Measurements from ENCODE around the gene SLIT1. TPM values are rescaled to one million over a fixed set of nuclear protein-coding genes. Genes with fewer than 3 reads are reported as not detected.

SLIT1 gene
- total RNA-seq, 1 donor from 2014 or later = 0.23 TPM

DNA sequence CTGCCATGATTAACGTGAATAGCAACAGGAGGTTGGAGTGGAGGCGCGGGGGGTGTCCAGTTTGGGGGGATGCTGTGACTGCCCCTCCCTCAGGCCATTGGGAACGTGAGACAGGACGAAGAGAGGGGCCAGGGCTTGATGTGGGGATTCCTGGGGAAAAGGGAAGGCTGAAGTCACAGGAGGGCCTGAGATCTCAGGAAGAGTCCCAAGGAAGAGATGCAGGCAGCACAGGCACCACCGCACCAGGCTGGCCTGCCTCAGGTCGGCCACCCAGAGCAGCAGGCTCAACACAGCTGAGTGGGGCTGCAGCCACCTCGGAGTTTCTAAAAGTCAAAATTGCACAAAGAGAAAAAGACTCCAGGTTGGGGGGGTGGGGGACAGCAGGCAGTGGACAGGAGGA is 86.7 kb downstream of the SLIT1 start:
- peaks cover 13% of the 10 kb centered on the region for H3K27me3 ChIP-seq
- intact Hi-C loops (cut with DNase I) = no loop called here
- DNase-seq (no peak), ATAC-seq (no peak)
- H3K9me3 ChIP-seq = no peaks in the 10 kb centered on the region
- no peaks in the 10 kb centered on the region for H3K4me1 ChIP-seq
- no peaks in the 10 kb centered on the region for H3K36me3 ChIP-seq
- no peak overlapping the region for H3K4me3 ChIP-seq
- TF ChIP-seq, protein P1, sequence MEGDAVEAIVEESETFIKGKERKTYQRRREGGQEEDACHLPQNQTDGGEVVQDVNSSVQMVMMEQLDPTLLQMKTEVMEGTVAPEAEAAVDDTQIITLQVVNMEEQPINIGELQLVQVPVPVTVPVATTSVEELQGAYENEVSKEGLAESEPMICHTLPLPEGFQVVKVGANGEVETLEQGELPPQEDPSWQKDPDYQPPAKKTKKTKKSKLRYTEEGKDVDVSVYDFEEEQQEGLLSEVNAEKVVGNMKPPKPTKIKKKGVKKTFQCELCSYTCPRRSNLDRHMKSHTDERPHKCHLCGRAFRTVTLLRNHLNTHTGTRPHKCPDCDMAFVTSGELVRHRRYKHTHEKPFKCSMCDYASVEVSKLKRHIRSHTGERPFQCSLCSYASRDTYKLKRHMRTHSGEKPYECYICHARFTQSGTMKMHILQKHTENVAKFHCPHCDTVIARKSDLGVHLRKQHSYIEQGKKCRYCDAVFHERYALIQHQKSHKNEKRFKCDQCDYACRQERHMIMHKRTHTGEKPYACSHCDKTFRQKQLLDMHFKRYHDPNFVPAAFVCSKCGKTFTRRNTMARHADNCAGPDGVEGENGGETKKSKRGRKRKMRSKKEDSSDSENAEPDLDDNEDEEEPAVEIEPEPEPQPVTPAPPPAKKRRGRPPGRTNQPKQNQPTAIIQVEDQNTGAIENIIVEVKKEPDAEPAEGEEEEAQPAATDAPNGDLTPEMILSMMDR (IDR thresholded peaks at IDR 0.05) = no peak
- no peak overlapping the region for H3K27ac ChIP-seq

DNA sequence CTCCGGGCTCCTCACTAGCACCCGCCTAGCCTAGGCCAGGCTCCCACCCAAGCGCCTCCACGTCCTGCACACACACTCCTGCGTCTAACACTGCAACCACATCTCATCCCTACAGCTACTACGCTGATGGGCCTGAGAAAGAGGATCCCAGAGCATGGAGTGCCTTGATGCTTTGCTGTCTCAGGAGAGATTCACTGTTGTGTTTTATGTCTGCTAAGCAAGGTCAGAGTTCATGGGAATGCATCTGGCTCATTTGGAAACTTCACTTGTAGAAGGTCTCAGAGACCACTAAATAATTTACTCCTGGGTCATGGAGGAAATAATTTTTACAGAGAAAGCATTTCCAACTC is 88.7 kb downstream of the SLIT1 start:
- TF ChIP-seq, protein P1 (IDR thresholded peaks at IDR 0.05) = no peak
- H3K36me3 ChIP-seq = no peaks in the 10 kb centered on the region
- no peak overlapping the region for H3K27ac ChIP-seq
- H3K27me3 ChIP-seq = peaks cover 20% of the 10 kb centered on the region
- no peak overlapping the region for H3K4me3 ChIP-seq
- intact Hi-C loops (cut with DNase I) = no loop called here
- no peaks in the 10 kb centered on the region for H3K9me3 ChIP-seq
- ATAC-seq = no peak
- H3K4me1 ChIP-seq = no peaks in the 10 kb centered on the region
- no peak for DNase-seq

DNA sequence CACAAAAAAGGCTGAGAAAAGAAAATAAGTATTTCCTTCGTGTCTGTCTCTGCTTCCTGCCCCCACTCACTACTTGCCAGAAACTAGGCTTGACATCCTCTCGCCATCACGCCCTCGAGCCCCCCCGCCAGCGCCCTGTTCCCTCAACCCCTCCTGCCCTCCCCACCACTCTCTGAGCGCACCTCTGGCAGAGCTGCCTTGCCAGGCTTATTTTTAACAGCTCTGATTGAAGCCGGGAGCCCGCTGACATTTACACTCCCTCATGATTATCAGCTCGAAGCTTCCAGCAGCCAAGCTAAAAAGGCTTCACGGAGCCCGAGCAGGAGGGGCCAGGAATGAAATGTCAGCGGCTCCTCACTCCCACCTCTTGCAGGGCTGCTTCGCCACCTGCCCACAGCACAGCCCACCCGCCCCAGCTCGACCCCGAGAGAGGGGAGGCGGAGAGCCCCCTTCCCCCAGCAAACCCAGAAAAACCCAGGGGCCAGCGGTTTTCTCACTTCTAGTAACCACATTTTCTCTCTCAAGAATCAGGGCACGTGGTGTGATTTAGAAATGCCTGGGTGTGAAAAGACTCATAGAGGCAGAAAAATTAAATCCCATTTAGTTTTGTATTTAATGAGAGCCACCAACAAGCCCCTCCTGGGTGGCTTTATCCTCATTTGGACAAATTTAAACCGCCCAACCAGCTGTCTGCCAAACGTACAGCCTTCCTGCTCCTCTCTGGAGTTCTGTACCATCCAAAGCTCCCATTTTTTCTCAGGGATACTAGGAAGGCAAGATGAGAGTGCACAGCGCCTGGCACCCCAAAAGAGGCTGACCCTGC is 89.3 kb downstream of the SLIT1 start:
- Histone ChIP-seq H3K4me1 (no peaks in the 10 kb centered on the region), H3K27me3 (peaks cover 20% of the 10 kb centered on the region)
- DNase-seq = no peak

DNA sequence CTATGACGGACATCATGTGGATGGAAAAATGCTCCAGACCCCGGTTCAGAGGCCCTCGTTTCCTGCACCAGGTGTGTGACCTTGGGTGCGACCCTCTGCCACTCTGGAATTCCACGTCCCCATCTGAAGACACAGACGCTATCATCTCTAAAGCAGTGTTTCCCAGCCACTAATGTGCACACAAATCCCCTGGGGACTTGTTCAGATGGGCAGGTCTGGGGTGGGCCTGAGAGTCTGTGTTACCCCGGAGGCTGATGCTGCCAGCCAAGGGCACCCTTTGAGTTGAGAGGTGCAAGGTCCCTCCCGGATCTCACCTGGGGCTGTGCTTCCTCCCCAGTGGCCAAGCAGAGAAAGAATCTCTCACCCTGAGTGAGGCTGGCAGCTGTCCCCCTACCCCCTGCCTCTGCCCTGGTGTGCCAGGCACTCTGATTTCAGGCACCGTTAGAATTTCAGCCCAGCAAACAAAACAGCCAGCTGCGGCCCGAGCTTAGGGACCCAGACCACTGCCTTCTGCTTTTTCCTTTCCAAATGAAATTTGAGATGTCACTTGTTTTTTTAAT is 90.0 kb downstream of the SLIT1 start:
- no peak for DNase-seq
- H3K27ac ChIP-seq = no peak overlapping the region
- no peaks in the 10 kb centered on the region for H3K36me3 ChIP-seq
- no peaks in the 10 kb centered on the region for H3K9me3 ChIP-seq
- TF ChIP-seq, protein P1 (IDR thresholded peaks at IDR 0.05) = no peak
- H3K4me1 ChIP-seq = no peaks in the 10 kb centered on the region
- H3K27me3 ChIP-seq = peaks cover 20% of the 10 kb centered on the region
- H3K4me3 ChIP-seq = no peak overlapping the region
- intact Hi-C loops (cut with DNase I) = no loop called here
- ATAC-seq = no peak

More for the DNA sequence above, 89.3 kb downstream of the SLIT1 start:
- intact Hi-C loops (cut with DNase I) = no loop called here
- H3K4me3 ChIP-seq = no peak overlapping the region
- ATAC-seq = no peak
- H3K9me3 ChIP-seq = no peaks in the 10 kb centered on the region
- TF ChIP-seq, protein P1 (IDR thresholded peaks at IDR 0.05) = no peak
- H3K36me3 ChIP-seq = no peaks in the 10 kb centered on the region
- no peak overlapping the region for H3K27ac ChIP-seq

DNA sequence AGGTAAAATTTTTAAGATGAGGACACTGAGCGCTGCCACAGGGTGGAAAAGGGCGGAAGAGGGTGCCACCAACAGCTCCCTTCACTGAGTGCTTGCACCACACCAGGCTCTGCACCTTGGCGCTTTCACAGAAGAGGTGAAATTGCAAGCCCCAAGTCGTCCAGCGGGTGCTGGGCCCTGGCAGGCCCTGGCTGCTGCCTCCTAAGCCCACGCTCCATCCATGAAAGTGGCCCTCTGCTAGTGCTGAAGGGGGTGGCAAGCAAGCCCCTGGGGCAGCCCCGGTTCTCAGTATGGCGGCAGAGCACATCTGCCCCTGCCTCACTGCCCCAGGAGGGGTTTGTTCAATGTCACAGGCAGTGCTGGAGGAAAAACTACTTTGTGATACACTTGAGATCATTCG is 95.1 kb downstream of the SLIT1 start:
- ATAC-seq (no peak), DNase-seq (no peak)
- intact Hi-C loops (cut with DNase I) = no loop called here
- Histone ChIP-seq H3K36me3 (no peaks in the 10 kb centered on the region), H3K9me3 (no peaks in the 10 kb centered on the region), H3K27ac (no peak overlapping the region), H3K27me3 (peaks cover 13% of the 10 kb centered on the region), H3K4me3 (no peak overlapping the region), H3K4me1 (no peaks in the 10 kb centered on the region)
- TF ChIP-seq, protein P1 (IDR thresholded peaks at IDR 0.05) = no peak

All from upper lobe of right lung (tissue), 1 donor.